RWPE2 (cell line): Measurements from ENCODE around the gene PNPLA2.
A peak's percentile ranks its signal among the peaks of the same experiment; 100 is the strongest.

Experiments used
- ATAC-seq: fragments of 200-7000 bp; cut with Tn5 transposase; 3 replicates; pipeline ENCODE4 v1.9.1; 2021; ENCODE audit warnings: low read depth
- DNase-seq: peaks from one replicate; pipeline ENCODE4 v3.0.0-alpha.2; 2020; ENCODE audit warnings: low spot score
- H3K27ac ChIP-seq: fragments of 450-650 bp; 2 replicates; pipeline ENCODE4 v1.5.1; 2017; ENCODE audit warnings: mild to moderate bottlenecking; ENCODE audit not compliant: poor library complexity, severe bottlenecking
- H3K27me3 ChIP-seq: fragments of 250-450 bp; sonication (Bioruptor Pico); 2 replicates; pipeline ENCODE4 v1.5.1; 2021; ENCODE audit warnings: mild to moderate bottlenecking, moderate library complexity; ENCODE audit not compliant: insufficient read depth, poor library complexity, severe bottlenecking
- H3K36me3 ChIP-seq: fragments of 250-450 bp; sonication (Bioruptor Pico); 2 replicates; pipeline ENCODE4 v1.5.1; 2020; ENCODE audit warnings: low read depth, mild to moderate bottlenecking, moderate library complexity
- H3K4me1 ChIP-seq: fragments of 250-450 bp; sonication (Bioruptor Pico); 2 replicates; pipeline ENCODE4 v1.5.1; 2021; ENCODE audit warnings: mild to moderate bottlenecking, moderate library complexity; ENCODE audit not compliant: insufficient read depth, poor library complexity, severe bottlenecking
- H3K4me3 ChIP-seq: fragments of 250-450 bp; sonication (Bioruptor Pico); 2 replicates; pipeline ENCODE4 v1.5.1; 2021; ENCODE audit warnings: mild to moderate bottlenecking, moderate library complexity; ENCODE audit not compliant: severe bottlenecking
- H3K9me3 ChIP-seq: fragments of 250-450 bp; sonication (Bioruptor Pico); 2 replicates; pipeline ENCODE4 v1.5.1; 2021; ENCODE audit warnings: mild to moderate bottlenecking, moderate library complexity; ENCODE audit not compliant: severe bottlenecking
- CTCF ChIP-seq: fragments of 450-650 bp; IDR thresholded peaks from one replicate; pipeline ENCODE4 v1.5.1; 2017; ENCODE audit warnings: mild to moderate bottlenecking, moderate library complexity; ENCODE audit not compliant: poor library complexity, severe bottlenecking

The PNPLA2 gene

GRCh38 chr11:841981-842369 is 23.3 kb downstream of the PNPLA2 start:
- ATAC-seq (no peak; the same call in 2 of the 3 replicates), DNase-seq (no peak)
- no peaks in the 10 kb centered on the region for H3K9me3 ChIP-seq
- no peak for TF ChIP-seq CTCF
- peak overlapping the region; percentile 97 for H3K27ac ChIP-seq
- H3K36me3 ChIP-seq = peaks cover 44% of the 10 kb centered on the region
- no peaks in the 10 kb centered on the region for H3K27me3 ChIP-seq
- H3K4me3 ChIP-seq = peak overlapping the region; percentile 58
- peaks cover 24% of the 10 kb centered on the region for H3K4me1 ChIP-seq

- Histone ChIP-seq H3K9me3 (no peaks in the 10 kb centered on the region), H3K4me3 (peak within 1 kb of the TSS; percentile 58), H3K4me1 (peaks cover 24% of the 10 kb centered on the region), H3K36me3 (peaks cover 39% of the 10 kb centered on the region), H3K27me3 (no peaks in the 10 kb centered on the region), H3K27ac (peak within 1 kb of the TSS; percentile 97)
- ATAC-seq (peak; percentile 13), DNase-seq (peak; percentile 93)
- no peak for TF ChIP-seq CTCF
These were observed 23.8 kb downstream of the PNPLA2 start, which contains the start of the genes POLR2L and TSPAN4 for GRCh38 chr11:842370-843002. Gene POLR2L (minus strand): TSS chr11:842529. CDS start chr11:842508, 21 bp downstream. Gene TSPAN4 (plus strand): TSS chr11:842852. CDS start chr11:850305, 7,453 bp downstream.

- ATAC-seq (no peak), DNase-seq (no peak)
- no peak for TF ChIP-seq CTCF
- H3K9me3 ChIP-seq = no peaks in the 10 kb centered on the region
- peaks cover 24% of the 10 kb centered on the region for H3K4me1 ChIP-seq
- peaks cover 33% of the 10 kb centered on the region for H3K36me3 ChIP-seq
- peak overlapping the region; percentile 58 for H3K4me3 ChIP-seq
- no peaks in the 10 kb centered on the region for H3K27me3 ChIP-seq
- peak overlapping the region; percentile 97 for H3K27ac ChIP-seq
These were observed 24.5 kb downstream of the PNPLA2 start for GRCh38 chr11:843086-843734.

GRCh38 chr11:843818-844692 is 25.3 kb downstream of the PNPLA2 start:
- ATAC-seq (peak; percentile 64), DNase-seq (peak; percentile 95)
- H3K36me3 ChIP-seq = peaks cover 31% of the 10 kb centered on the region
- H3K9me3 ChIP-seq = no peaks in the 10 kb centered on the region
- peaks cover 24% of the 10 kb centered on the region for H3K4me1 ChIP-seq
- TF ChIP-seq CTCF = peak; percentile 10
- H3K27me3 ChIP-seq = no peaks in the 10 kb centered on the region
- H3K4me3 ChIP-seq = peak overlapping the region; percentile 58
- H3K27ac ChIP-seq = peak overlapping the region; percentile 97
